Hematopoietic multipotent progenitor cell treated with erythropoietin and hydrocortisone succinate and interleukin-3 and kit ligand, for 6 days (in vitro differentiated cells): ENCODE measurements around the gene ZBTB38.

Source experiments
- DNase-seq: peaks from one replicate; pipeline ENCODE4 v3.0.0-alpha.2; 2015

The ZBTB38 gene

DNA sequence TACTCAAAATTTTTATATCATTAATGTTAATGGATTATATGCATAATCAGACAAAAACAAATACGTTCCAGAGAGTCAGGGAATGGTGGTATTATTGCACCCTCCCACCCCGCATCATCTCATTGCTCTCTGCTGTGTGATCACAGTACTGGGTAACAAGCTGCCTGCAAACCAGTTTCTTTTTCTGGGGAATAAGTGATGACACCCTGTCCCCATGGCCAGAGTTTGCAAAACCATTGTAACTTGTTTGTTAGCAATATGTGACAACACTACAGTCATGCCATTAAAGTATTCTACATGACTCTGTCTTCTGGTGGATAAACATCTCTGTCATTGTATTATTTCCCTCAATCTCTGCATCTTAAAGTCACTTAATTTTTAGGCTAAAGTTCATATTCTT, 39.5 kb downstream of the ZBTB38 start:
- DNase-seq: no peak

DNA sequence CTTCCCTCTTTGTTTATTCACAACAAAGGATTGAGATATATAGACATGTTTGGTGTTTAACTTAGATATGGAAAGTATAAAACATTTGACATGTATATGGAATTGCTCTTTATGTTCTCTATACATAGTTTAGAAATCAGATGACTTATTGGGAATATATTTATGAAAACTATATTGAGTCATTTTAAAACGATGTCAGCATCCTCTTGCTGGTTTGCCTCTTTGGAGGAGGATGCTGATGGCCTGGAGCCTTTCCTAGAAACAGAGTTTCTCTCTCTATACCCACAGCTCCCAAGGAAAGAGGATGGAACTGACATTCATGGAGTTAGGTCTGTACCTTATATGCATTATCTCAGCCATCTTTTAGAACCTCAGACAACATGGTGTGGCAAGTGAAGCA, 40.3 kb downstream of the ZBTB38 start:
- no peak for DNase-seq

DNA sequence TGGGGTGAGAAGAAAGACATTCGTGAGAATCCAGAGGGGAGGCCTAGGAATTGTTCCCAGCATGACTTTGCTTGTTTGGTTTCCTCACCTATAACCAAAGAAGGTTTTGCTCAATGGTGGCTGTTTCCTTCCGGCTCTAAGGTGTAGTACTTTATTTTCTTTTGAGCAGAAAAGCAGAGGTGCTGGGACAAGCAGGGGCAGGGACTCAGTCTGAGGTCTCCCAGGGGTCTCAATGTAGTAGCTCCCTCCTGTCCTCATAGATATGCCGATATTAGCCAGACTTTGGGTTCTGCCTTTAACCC, 41.6 kb downstream of the ZBTB38 start:
- no peak for DNase-seq

DNA sequence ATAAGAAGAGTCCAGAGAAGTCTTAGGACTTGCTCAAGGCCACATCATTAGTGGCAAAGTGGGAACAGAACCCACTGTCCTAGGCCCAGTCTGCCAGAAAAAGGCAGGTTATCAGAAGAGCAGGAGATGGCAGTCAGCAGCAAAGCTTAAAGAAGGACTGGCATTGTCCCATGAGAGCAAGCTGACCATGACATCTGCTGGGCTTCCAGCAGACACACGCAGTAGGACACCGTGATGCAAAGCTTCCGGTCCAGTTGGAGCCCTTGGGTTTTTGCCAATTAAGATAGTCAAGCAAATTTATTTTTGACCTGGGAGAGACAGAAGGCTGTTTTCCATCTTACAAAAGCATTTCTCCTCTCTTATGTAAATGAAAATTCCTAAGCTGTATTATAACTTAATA, 42.1 kb downstream of the ZBTB38 start:
- peak; percentile 9 for DNase-seq

DNA sequence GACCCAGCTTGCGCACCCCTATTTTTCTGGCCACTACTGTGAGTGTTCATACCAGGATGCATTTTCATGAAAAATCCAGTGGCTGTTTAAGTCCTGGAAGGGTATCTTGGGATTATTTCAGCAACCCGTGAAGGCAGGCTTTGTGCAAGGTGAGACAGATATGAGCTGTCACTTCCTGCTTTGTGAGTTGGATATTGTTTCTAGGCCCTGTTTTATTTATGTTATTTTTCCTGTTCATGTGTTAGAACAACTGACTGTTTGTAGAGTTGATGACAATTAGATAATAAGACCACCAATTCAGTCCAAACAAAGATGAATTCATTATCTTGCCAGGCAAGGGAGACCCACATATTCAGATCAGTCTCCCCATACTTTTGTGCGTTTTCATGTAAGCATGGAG, 42.5 kb downstream of the ZBTB38 start:
- DNase-seq: peak; percentile 16

DNA sequence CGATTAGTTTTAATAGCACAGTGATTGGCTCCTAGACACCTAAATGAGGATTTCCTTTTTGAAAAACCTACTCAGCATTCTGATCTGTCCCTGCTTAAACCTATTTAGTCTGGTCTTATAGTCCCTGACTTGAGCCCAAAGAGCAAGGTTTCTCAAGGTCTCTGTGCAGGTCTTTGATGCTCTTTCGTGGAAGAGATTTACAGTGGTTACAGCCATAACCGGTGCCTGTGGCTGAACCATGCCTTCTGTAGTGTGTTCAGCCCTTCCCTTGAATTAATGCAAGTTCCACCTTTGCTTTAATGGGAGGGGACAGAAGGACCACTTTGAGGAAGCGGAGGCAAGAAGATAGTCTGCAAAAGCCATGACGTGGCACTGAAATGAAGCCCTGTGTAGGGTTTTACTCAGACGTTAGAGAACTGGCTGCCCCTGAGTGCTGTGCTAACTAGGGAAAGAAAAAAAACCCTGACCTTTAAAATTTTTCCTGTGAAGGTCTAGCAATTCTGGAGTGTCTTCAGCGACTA, 43.0 kb downstream of the ZBTB38 start:
- DNase-seq: peak; percentile 32

DNA sequence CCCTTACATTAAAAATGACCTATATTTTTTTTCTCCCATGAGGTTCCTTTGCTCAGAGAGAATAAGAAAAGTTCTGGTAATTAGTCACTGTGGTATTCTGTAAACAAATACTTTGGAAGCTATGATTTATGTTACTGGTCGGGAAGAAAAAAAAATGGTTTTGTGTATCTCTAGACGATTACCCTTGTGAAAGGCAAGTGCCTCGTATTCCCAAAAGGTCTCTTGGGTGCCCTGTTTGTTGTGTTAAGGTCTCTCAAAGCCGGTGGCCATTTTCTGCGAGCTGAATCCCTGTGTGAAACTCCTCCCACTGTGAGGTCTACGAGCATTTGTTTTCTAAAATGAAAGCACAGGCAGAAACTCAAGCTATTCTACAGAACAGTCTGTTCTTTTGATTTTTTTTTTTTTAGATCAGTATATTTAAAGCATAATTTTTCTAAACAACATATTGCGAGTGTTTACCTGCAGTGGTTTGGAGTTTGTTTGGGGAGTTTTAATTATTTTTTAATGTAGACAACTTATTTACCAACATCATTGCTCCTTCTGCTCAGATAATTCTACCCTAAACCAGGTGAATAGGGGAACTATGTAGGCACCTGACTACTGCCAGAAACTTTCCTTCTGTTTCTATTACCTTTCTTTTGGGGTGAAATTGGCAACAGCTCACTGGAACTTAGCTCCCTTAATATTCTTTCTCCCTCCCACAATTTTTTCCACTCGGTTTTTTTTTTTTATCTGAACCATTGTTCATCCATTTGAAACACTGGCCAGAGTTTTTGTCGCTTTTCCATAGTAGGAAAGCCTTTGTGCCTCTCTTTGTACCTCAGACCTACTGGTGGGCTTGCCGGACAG, 44.0 kb downstream of the ZBTB38 start:
- DNase-seq: peak; percentile 89

DNA sequence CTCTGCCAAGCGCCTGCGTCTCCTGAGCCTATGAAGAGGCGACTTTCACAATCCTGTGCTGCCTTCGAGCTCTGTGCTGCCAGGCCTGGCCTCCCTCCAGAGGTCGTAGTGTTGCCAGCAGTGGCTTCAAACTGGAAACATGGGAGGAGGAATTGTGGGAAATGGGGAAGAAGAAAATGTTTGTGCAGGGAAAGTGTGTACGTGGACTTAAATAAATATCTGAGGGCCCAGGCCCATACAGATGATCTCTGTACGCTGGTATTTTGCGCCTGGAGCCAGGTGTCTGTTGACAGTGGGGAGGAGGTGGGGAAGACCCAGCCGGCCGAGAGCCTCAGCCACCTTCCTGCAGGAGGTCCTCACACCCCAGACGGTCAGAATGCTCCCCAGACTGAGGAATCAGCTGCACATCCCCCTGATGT, 44.6 kb downstream of the ZBTB38 start:
- no peak for DNase-seq

DNA sequence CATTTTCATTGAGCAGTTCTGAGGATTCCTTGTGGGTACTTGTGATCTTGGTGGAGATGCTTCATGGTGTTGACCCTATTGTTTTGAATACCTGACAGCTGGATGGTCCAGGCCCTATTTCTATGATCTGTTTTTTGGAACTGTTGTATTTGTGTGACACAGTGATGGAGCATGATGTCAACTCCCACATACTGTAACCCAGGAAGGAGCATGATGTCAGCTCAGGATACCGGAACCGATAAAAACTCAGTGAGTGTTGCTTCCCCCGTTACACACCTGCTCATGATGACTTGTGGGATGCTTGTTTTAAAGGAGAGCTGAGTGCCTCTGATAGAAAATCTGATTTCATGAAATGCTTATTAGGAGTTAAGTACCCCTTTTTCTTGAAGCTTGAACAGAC, 45.1 kb downstream of the ZBTB38 start:
- DNase-seq: no peak

DNA sequence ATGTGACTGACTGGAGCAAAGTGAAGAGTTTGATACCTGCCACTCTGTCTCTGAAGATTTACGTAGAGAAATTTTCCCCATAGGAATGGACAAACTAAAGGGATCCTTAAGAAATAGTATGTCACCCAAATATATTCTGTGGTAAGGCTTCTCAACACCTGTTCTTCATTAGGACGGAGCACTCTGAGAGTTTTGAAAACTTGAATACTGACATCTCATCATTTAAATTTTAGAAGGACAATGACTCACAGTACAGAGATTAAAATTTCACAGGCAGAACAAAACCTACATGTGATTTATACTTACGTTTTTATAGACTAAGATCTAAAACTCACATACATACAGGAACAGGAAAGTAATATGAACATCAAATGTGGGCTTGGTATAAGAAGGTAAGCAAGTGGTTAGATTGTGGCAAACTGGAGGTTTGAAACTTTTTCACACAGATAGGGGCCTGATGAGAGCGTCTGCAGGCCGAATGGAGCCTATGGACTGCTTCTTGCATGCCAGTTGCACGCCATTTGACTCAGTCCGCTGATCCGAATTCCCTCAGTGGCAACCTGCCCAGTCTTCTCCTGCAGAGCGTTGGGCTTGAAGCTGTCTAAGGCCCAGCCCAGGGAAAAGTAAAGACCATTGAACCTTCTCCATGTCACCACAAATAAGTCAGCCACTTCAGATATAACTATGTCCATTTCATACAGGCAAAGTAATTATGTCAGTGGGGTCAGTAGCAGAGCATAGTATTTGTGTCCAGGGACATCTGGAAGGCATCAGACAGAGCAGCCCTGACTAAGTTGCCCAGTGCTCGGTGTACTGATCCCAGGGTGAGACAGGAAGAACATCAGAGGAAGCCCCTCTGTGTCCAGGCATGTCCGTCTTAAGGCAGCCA, 45.7 kb downstream of the ZBTB38 start:
- no peak for DNase-seq

DNA sequence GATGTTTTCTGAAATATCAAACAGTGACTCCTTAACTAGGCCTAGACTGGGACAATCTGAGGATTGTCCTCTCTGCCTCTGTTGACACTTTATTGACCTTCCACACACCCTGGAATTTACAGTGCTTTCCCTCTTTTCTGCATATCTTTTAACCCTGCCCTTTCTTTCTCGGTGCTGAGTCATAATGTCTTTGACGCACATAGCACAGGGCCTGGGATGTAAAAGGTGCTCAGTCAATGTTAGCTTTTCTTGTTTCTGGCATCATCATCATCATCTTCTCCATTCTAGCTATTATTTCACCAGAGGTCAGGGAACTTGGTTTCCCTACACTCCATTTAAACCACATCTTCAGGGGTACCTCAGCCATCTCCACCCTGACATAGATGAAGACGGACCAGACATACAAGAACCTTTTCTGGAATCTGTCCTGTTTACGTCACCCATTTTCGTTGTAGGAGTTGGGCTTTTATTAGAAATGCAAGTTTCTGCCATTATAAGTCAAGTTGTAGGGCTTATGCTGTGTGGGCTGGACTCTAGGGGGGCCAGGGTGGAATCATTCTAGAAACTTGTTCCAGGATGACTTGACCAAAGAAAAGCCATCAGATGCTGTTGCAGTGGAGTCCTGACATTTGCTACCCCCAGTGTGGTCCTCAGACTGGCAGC, 46.6 kb downstream of the ZBTB38 start:
- DNase-seq: no peak

DNA sequence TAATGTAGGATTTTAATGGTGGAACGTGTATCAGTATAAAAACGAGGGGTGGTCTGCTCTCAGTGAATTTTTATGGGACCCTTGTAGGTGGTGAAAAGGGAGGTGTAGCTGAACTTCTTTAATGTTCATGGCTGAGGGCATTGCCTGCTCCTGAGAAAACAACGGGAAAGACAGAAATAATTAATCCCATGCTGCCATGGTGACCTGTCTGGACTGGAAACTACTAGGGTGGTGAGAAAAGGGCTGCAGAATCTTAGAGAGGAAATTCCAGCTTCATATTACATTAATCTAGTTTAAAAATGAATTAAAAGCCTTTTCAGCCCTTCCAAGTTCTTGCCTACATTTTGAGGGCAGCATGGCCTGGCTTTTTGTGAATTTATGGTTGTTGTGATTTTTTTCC, 47.6 kb downstream of the ZBTB38 start:
- DNase-seq: no peak
